ENCODE results near the gene ABHD8. TPM values are rescaled to one million over a fixed set of nuclear protein-coding genes. Genes with fewer than 3 reads are reported as not detected.

ABHD8 gene
- total RNA-seq, 1 donor from 2014 or later = 6.6 TPM

DNA sequence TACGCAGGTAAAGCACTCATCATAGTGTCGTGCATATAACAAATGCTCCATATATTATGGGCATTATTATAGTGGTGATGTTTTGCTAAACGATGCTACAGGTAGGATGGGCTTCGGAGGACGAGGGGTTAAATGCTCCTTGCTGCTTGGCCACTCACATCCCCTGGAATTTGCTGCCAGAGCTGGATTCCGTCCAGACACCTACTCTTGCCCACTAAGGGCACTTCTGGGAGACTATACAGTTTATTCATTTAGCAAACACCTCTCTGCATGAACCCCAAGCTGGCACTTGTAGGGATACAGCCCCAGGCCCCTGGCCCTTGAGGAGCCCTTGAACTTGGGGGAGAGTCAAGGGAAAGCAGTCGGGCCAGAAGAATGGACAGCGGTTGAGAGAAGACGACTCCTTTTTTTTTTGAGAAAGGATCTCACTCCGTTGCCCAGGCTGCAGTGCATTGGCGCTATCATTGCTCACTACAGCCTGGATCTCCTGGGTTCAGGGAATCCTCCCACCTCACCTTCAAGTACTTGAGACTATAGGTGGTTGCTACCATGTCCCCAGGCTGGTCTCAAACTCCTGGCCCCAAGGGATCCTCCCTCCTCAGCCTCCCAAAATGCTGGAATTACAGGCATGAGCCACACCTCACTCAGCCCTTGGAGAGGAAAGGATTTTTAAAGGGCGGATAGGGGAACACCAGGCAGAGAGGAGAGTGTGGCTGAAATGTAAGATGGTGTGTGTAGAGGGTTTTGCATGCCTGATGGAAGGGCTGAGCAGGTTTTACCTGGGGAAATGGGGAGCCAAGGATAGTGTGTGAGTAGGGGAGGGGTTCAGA, 1.4 kb upstream of the ABHD8 start:
- Mint-ChIP-seq H3K27me3 (ENCODE audit: low read depth) (no peaks in the 10 kb centered on the region), H3K4me3 (ENCODE audit: unreplicated experiment) (peak overlapping the region; percentile 84), H3K36me3 (ENCODE audit: low read depth) (no peaks in the 10 kb centered on the region), H3K4me1 (ENCODE audit: low read depth) (peaks cover 38% of the 10 kb centered on the region), H3K9me3 (ENCODE audit: low read depth) (no peaks in the 10 kb centered on the region), H3K27ac (ENCODE audit: unreplicated experiment) (peak overlapping the region; percentile 95)
- DNase-seq (ENCODE audit: low spot score) = no peak
- TF ChIP-seq, protein P1, sequence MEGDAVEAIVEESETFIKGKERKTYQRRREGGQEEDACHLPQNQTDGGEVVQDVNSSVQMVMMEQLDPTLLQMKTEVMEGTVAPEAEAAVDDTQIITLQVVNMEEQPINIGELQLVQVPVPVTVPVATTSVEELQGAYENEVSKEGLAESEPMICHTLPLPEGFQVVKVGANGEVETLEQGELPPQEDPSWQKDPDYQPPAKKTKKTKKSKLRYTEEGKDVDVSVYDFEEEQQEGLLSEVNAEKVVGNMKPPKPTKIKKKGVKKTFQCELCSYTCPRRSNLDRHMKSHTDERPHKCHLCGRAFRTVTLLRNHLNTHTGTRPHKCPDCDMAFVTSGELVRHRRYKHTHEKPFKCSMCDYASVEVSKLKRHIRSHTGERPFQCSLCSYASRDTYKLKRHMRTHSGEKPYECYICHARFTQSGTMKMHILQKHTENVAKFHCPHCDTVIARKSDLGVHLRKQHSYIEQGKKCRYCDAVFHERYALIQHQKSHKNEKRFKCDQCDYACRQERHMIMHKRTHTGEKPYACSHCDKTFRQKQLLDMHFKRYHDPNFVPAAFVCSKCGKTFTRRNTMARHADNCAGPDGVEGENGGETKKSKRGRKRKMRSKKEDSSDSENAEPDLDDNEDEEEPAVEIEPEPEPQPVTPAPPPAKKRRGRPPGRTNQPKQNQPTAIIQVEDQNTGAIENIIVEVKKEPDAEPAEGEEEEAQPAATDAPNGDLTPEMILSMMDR (IDR thresholded peaks at IDR 0.05) = no peak

DNA sequence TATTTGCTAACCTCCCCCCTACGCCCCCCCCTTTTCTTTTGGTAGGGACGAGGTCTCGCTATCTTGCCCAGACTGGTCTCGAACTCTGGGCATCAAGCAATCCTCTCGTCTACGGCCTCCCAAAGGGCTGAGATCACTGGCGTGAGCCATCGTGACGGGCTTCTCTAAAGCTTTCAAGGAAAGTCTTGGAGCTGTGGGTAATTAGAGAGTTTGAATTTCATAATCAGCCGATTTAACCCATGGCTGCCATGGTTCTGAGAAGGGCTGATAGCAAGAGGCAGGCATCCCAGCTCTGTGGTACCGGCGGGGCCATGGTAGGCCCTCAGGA, 679 bp upstream of the ABHD8 start:
- Mint-ChIP-seq H3K27ac (ENCODE audit: unreplicated experiment) (no peak overlapping the region), H3K9me3 (ENCODE audit: low read depth) (no peaks in the 10 kb centered on the region), H3K27me3 (ENCODE audit: low read depth) (no peaks in the 10 kb centered on the region), H3K36me3 (ENCODE audit: low read depth) (no peaks in the 10 kb centered on the region), H3K4me3 (ENCODE audit: unreplicated experiment) (peak overlapping the region; percentile 57), H3K4me1 (ENCODE audit: low read depth) (peaks cover 32% of the 10 kb centered on the region)
- DNase-seq (ENCODE audit: low spot score) = no peak
- TF ChIP-seq, protein P1 (IDR thresholded peaks at IDR 0.05) = no peak

DNA sequence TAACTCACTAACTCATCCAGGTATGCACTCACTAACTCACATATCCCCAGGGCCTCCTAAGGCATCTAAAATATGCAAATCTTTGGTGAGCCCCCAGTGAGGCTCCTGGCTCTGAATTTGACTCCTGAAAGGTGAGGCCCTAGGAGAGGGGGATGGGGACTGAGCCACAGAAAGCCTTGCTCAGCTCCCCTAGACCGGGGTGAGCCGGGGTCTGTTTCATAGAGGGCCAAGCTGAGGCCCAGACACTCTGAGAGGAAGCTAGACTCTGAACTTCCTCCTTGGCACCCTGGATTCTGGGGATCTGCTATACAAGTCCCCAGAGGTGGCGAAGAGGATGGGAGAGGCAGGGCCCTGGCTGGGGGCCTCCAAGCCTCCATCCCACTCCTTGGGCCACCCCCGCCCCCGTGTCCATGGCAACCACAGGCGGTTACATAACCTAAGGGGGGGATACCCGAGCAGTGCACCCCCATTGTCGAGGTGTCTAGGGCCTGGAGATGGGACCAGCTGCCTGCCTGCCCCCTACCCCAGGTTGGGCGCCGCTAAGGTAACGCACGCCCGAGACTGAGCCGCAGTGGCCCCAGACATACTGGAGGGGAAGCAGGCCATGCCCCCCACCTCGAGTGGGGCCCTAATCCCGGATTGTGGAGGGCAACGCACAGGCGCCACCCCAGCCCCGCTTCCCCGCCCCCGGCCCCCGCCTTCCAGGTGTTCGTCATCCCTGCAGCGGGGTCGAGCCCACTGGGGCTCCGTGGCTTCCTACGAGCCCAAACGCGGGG, 646 bp downstream of the ABHD8 start:
- H3K4me3 Mint-ChIP-seq (ENCODE audit: unreplicated experiment) = peak overlapping the region; percentile 57
- no peaks in the 10 kb centered on the region for H3K9me3 Mint-ChIP-seq (ENCODE audit: low read depth)
- H3K27ac Mint-ChIP-seq (ENCODE audit: unreplicated experiment) = no peak overlapping the region
- peaks cover 1% of the 10 kb centered on the region for H3K36me3 Mint-ChIP-seq (ENCODE audit: low read depth)
- no peaks in the 10 kb centered on the region for H3K27me3 Mint-ChIP-seq (ENCODE audit: low read depth)
- H3K4me1 Mint-ChIP-seq (ENCODE audit: low read depth) = peaks cover 29% of the 10 kb centered on the region
- DNase-seq (ENCODE audit: low spot score) = no peak
- TF ChIP-seq, protein P1 (IDR thresholded peaks at IDR 0.05) = no peak

DNA sequence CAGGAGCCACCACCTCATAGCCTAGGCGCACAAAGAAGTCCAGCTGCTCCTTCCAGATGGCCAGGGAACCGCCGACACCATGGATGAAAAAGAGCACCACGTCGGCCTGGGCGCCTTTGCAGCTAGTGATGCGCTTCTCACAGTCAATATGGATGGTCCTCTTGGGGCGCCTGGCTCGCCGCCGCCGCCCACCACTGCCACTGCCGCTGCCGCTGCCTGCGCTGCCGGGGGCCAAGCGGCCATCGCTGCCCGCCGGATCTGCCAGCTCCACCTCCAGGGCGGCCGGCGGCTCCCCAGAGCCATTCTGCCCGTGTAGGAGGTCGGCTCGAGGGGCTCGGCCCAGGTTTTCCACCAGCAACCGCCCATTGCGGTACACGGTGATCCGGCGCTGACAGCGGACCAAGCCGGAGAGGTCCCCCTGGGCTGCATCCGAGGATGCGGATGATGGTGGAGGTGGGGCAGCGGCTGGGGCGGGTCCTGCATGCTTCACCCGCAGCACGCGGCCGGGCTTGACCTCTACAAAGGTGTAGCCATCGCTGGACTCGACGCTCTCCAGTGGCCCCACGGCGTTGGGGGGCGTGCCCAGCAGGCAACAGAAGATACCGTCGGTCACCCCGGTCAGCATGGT, 2.1 kb downstream of the ABHD8 start:
- H3K27me3 Mint-ChIP-seq (ENCODE audit: low read depth) = no peaks in the 10 kb centered on the region
- H3K4me3 Mint-ChIP-seq (ENCODE audit: unreplicated experiment) = no peak overlapping the region
- H3K27ac Mint-ChIP-seq (ENCODE audit: unreplicated experiment) = no peak overlapping the region
- H3K4me1 Mint-ChIP-seq (ENCODE audit: low read depth) = peaks cover 20% of the 10 kb centered on the region
- DNase-seq (ENCODE audit: low spot score) = no peak
- no peaks in the 10 kb centered on the region for H3K9me3 Mint-ChIP-seq (ENCODE audit: low read depth)
- H3K36me3 Mint-ChIP-seq (ENCODE audit: low read depth) = peaks cover 1% of the 10 kb centered on the region
- TF ChIP-seq, protein P1 (IDR thresholded peaks at IDR 0.05) = no peak

GRCh38 chr19:17296976-17297375, 6.2 kb downstream of the ABHD8 start:
- Mint-ChIP-seq H3K9me3 (ENCODE audit: low read depth) (no peaks in the 10 kb centered on the region), H3K4me3 (ENCODE audit: unreplicated experiment) (no peak overlapping the region), H3K4me1 (ENCODE audit: low read depth) (peaks cover 5% of the 10 kb centered on the region), H3K36me3 (ENCODE audit: low read depth) (peaks cover 1% of the 10 kb centered on the region), H3K27me3 (ENCODE audit: low read depth) (no peaks in the 10 kb centered on the region), H3K27ac (ENCODE audit: unreplicated experiment) (no peak overlapping the region)
- DNase-seq (ENCODE audit: low spot score) = no peak
- TF ChIP-seq, protein P1 (IDR thresholded peaks at IDR 0.05) = no peak
